ENCODE measurements around the gene SCN4A.
"Not testable (repeated sequence)": the region's sequence is repeated elsewhere in the genome, so short reads cannot be mapped to it uniquely, and the experiment has no call there.

The SCN4A gene

DNA sequence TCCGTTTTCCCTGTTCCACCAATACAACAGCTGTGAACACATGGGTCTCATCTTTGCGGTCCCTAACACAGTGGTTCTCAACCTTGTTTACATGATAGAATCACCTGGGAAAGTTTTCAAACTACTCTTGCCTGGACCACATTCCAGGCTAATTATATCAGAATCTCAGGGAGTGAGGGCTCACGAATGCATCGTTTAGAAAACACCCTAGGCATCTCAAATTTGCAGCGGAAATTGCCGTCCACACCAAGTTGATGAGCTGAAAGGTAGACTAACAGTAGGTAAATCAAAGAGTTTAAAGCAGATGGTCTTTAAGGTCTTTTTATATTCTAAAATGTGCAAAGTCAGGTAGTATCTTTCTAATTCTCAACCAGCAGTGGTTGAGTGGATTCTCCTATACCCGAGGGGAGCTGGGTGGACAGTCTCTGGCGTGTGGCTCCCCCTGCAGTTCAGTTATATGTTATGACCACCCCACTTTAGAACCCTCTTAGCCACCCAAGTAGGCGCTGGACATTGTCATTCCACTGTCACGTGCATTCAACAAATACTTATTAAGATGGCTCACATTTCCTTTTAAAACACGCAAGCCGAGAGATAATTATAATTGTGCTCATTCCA lies 65.4 kb downstream of the SCN4A start:
- not testable (repeated sequence) for H3K4me1 ChIP-seq (ENCODE audit: insufficient read depth, poor library complexity, severe bottlenecking); H3K27ac ChIP-seq (ENCODE audit: poor library complexity, severe bottlenecking); H3K4me3 ChIP-seq (ENCODE audit: severe bottlenecking); H3K36me3 ChIP-seq (ENCODE audit: low read depth); H3K27me3 ChIP-seq (ENCODE audit: insufficient read depth, poor library complexity, severe bottlenecking); H3K9me3 ChIP-seq (ENCODE audit: severe bottlenecking)
- ATAC-seq (ENCODE audit: low read depth) (peak; percentile 57; the same call in 2 of the 3 replicates), DNase-seq (ENCODE audit: low spot score) (peak; percentile 28)
- TF ChIP-seq, protein P1, sequence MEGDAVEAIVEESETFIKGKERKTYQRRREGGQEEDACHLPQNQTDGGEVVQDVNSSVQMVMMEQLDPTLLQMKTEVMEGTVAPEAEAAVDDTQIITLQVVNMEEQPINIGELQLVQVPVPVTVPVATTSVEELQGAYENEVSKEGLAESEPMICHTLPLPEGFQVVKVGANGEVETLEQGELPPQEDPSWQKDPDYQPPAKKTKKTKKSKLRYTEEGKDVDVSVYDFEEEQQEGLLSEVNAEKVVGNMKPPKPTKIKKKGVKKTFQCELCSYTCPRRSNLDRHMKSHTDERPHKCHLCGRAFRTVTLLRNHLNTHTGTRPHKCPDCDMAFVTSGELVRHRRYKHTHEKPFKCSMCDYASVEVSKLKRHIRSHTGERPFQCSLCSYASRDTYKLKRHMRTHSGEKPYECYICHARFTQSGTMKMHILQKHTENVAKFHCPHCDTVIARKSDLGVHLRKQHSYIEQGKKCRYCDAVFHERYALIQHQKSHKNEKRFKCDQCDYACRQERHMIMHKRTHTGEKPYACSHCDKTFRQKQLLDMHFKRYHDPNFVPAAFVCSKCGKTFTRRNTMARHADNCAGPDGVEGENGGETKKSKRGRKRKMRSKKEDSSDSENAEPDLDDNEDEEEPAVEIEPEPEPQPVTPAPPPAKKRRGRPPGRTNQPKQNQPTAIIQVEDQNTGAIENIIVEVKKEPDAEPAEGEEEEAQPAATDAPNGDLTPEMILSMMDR (IDR thresholded peaks at IDR 0.05; ENCODE audit: poor library complexity, severe bottlenecking) = peak; percentile 20

DNA sequence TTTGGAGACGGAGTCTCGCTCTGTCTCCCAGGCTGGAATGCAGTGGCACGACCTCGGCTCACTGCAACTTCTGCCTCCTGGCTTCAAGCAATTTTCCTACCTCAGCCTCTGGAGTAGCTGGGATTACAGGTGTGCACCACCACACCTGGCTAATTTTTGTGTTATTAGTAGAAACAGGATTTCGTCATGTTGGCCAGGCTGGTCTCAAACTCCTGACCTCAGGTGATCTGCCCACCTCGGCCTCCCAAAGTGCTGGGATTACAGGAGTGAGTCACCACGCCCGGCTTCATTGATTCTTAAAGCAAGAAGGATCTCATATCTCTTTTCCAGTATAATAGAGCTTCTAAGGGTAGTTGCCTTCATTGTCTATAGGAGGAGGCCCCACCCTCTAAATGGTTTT lies 67.9 kb downstream of the SCN4A start:
- H3K9me3 ChIP-seq (ENCODE audit: severe bottlenecking) = not testable (repeated sequence)

DNA sequence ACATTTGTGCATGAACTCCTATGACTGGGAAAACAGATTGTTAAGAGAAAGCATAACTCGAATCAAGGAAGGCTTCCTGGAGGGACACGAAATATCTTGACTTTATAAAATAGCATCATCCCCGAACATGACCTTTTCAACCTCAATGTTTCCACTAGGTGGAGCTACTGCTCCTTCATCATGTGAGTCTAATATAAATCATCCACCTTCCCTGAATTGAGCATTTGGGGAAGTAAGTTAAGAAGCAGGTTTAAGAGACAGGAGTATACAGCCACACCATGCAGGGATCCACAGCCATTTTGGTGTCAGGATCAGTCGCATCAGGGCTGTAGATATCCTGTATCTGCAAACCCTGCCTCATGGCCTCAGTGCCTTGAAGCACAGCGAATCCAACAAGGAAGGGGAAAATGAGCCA lies 68.9 kb downstream of the SCN4A start:
- H3K4me1 ChIP-seq (ENCODE audit: insufficient read depth, poor library complexity, severe bottlenecking); H3K36me3 ChIP-seq (ENCODE audit: low read depth); H3K4me3 ChIP-seq (ENCODE audit: severe bottlenecking); DNase-seq (ENCODE audit: low spot score); H3K9me3 ChIP-seq (ENCODE audit: severe bottlenecking); H3K27me3 ChIP-seq (ENCODE audit: insufficient read depth, poor library complexity, severe bottlenecking); H3K27ac ChIP-seq (ENCODE audit: poor library complexity, severe bottlenecking): not testable (repeated sequence)
- ATAC-seq (ENCODE audit: low read depth) = peak; percentile 37
- TF ChIP-seq, protein P1 (IDR thresholded peaks at IDR 0.05; ENCODE audit: poor library complexity, severe bottlenecking) = peak; percentile 62

More for the DNA sequence above, 67.9 kb downstream of the SCN4A start:
- H3K27me3 ChIP-seq (ENCODE audit: insufficient read depth, poor library complexity, severe bottlenecking); H3K4me3 ChIP-seq (ENCODE audit: severe bottlenecking); H3K36me3 ChIP-seq (ENCODE audit: low read depth); H3K4me1 ChIP-seq (ENCODE audit: insufficient read depth, poor library complexity, severe bottlenecking); ATAC-seq (ENCODE audit: low read depth); H3K27ac ChIP-seq (ENCODE audit: poor library complexity, severe bottlenecking): not testable (repeated sequence)
- peak; percentile 11 for DNase-seq (ENCODE audit: low spot score)

DNA sequence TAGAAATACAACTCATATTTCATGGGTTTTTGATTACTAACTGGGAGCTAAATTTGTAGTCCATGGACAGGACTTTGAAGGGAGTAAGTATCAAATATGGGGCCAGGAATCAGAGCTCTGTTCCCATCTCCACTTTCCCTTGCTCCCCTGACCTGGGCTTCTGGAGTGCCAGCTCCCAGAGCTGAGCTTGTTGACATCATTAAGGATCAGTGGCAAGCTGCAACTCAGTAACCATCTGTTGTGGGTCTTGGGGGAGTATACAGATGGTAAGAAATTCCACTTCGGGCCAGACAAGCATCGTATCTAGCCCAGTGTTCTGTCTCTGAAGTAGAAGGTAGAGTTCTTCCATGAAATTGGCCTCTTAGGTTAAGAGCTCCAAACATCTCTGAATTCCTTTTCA lies 70.7 kb downstream of the SCN4A start:
- not testable (repeated sequence) for H3K36me3 ChIP-seq (ENCODE audit: low read depth)

DNA sequence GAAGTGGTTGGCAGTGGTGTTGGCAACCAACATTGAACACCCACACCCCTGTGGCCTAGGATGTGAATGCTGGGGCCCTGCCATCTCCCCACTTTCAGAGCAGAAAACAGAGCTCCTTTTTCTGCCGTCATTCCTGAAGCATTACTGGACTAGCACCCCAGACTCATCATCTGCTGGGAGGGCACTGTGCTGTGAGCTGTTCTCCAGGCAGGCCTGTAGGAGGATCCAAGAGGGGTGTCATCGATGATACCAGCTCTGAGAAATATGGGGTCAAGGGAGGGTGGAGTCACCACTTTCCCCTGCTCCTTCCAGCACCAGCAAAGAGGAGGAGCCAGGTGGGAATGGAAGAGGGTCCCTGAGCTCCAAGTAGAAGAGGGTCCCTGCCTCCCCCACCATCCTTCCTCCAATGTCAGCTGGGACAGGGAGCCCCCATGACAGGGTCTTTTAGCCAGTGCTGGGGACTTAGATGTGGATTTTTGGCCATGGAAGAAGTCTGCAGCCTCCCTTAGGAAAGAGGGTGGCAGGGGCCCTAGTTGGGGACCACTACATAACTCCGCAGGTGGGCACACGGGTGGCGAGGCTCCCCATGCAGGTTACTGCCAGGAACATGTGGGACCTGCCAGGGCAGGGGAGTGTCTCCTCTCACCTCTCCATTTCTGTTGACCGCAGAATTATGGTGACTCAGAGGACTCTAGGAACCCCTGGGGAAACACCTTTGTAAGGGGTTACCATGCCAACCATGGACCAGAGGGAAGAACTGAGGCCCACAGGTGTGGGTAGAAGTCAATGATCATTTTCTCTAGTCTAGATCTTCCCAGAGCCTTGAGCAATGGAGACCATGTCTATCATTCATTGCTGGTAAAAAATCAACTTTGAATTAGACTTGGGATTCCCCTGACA lies 73.6 kb downstream of the SCN4A start:
- not testable (repeated sequence) for H3K27ac ChIP-seq (ENCODE audit: poor library complexity, severe bottlenecking); H3K9me3 ChIP-seq (ENCODE audit: severe bottlenecking); H3K27me3 ChIP-seq (ENCODE audit: insufficient read depth, poor library complexity, severe bottlenecking); DNase-seq (ENCODE audit: low spot score); H3K4me3 ChIP-seq (ENCODE audit: severe bottlenecking); H3K36me3 ChIP-seq (ENCODE audit: low read depth); H3K4me1 ChIP-seq (ENCODE audit: insufficient read depth, poor library complexity, severe bottlenecking)
- peak; percentile 71 for ATAC-seq (ENCODE audit: low read depth)

More for the DNA sequence above, 70.7 kb downstream of the SCN4A start:
- not testable (repeated sequence) for H3K9me3 ChIP-seq (ENCODE audit: severe bottlenecking); H3K27ac ChIP-seq (ENCODE audit: poor library complexity, severe bottlenecking); ATAC-seq (ENCODE audit: low read depth); H3K4me3 ChIP-seq (ENCODE audit: severe bottlenecking); H3K4me1 ChIP-seq (ENCODE audit: insufficient read depth, poor library complexity, severe bottlenecking); H3K27me3 ChIP-seq (ENCODE audit: insufficient read depth, poor library complexity, severe bottlenecking)
- peak; percentile 24 for DNase-seq (ENCODE audit: low spot score)

DNA sequence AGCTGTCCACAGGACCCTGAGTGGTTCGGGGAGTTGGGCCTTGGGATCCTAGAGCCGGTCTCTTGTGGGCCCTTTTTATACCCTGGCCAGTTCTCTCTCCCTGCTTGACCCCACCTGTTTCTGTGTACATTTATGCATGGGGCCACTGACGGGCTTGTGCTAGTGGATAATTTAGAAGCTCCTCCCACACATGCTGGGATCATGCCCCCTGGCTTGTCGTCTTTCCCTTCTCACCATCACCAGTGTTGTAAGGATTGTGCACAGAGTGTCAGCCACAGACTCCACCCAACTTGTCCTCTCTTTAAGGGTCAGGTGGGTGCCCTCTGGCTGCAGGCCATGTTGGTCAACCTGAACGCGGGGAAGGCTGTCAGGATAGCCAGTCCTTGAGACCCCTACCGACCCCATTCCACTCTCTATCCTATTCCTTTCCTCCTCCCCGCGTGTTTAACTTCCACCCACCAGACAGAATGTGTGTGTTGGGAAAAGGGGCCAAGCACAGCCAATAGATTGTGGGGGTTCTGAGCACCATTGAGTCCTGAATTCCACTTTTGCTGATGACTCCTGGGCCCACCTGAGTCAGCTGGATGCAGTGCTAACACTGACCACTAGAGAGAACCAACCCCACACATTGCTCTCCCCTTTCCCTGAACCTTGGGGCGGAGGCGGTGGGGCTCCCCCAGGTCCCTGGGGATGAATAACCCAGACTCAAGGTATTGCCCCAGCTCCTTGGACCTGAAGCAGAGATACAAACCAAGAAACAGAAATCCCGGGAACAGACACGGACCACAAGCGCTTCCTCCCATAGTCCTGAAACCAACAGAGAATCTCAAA lies 76.0 kb downstream of the SCN4A start, which contains the start of gene CSH1:
TSS of gene CSH1 (minus strand) at position 51 of the 831 bp plus-strand sequence. CDS start 63 bp downstream, outside the sequence.
- H3K27ac ChIP-seq (ENCODE audit: poor library complexity, severe bottlenecking); H3K4me3 ChIP-seq (ENCODE audit: severe bottlenecking); H3K36me3 ChIP-seq (ENCODE audit: low read depth); H3K9me3 ChIP-seq (ENCODE audit: severe bottlenecking); H3K27me3 ChIP-seq (ENCODE audit: insufficient read depth, poor library complexity, severe bottlenecking); H3K4me1 ChIP-seq (ENCODE audit: insufficient read depth, poor library complexity, severe bottlenecking); ATAC-seq (ENCODE audit: low read depth); DNase-seq (ENCODE audit: low spot score): not testable (repeated sequence)

DNA sequence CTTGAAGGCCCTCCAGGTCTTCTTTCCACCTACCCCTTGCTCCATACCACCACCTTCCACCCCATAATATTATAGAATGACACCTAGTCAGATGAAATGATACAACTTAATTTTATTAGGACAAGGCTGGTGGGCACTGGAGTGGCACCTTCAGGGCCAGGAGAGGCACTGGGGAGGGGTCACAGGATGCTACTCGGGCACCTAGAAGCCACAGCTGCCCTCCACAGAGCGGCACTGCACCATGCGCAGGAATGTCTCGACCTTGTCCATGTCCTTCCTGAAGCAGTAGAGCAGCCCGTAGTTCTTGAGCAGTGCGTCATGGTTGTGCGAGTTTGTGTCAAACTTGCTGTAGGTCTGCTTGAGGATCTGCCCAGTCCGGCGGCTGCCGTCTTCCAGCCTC lies 77.9 kb downstream of the SCN4A start:
- not testable (repeated sequence) for H3K27ac ChIP-seq (ENCODE audit: poor library complexity, severe bottlenecking); DNase-seq (ENCODE audit: low spot score); H3K27me3 ChIP-seq (ENCODE audit: insufficient read depth, poor library complexity, severe bottlenecking); ATAC-seq (ENCODE audit: low read depth); H3K4me3 ChIP-seq (ENCODE audit: severe bottlenecking); H3K4me1 ChIP-seq (ENCODE audit: insufficient read depth, poor library complexity, severe bottlenecking); H3K9me3 ChIP-seq (ENCODE audit: severe bottlenecking); H3K36me3 ChIP-seq (ENCODE audit: low read depth)

DNA sequence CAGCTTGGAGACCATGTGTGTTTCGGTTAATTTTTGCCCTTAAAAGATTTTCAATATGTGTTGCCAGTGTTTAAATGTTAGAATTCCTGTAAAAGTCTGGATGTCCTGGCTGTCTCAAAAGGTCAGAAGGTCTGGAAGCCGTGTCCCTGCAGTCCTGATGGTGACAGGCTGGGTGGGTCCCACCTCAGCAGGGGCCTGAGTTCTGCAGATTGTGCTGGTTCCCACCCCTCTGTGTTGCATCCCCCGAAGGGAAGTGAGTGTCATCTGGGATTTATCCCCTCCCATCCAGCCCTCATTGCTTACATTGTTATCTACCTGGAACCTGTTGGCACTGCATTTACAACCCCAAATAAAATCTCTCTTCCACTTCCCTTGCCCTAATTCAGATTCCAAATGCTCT lies 78.7 kb downstream of the SCN4A start:
- not testable (repeated sequence) for H3K27ac ChIP-seq (ENCODE audit: poor library complexity, severe bottlenecking); H3K4me3 ChIP-seq (ENCODE audit: severe bottlenecking); H3K4me1 ChIP-seq (ENCODE audit: insufficient read depth, poor library complexity, severe bottlenecking); H3K9me3 ChIP-seq (ENCODE audit: severe bottlenecking); ATAC-seq (ENCODE audit: low read depth); H3K27me3 ChIP-seq (ENCODE audit: insufficient read depth, poor library complexity, severe bottlenecking); H3K36me3 ChIP-seq (ENCODE audit: low read depth); DNase-seq (ENCODE audit: low spot score)

Data from RWPE2 (cell line).